K562 (cell line): ENCODE measurements around the gene MAN2A1. TPM values are rescaled to one million over a fixed set of nuclear protein-coding genes. Genes with fewer than 3 reads are reported as not detected.

Experiments
- ATF1 ChIP-seq, 2 experiments: fragments of 450-650 bp in 1 of 2; IDR thresholded peaks; 2 replicates each; pipeline ENCODE4 v1.6.1; 2016; ENCODE audit warnings: missing compliant biosample characterization in 1 of 2, missing genetic modification characterization in 1 of 2
- CHAMP1 ChIP-seq: fragments of 450-650 bp; IDR thresholded peaks from 2 replicates; pipeline ENCODE4 v1.6.1; 2016; ENCODE audit warnings: mild to moderate bottlenecking
- CREM ChIP-seq: IDR thresholded peaks from 2 replicates; pipeline ENCODE4 v1.6.1; 2014; ENCODE audit warnings: antibody characterized with exemption, low read depth
- HMBOX1 ChIP-seq: sonication (generic); IDR thresholded peaks from 2 replicates; pipeline ENCODE4 v1.6.1; 2016
- MCM3 ChIP-seq: fragments of 450-650 bp; IDR thresholded peaks from 2 replicates; pipeline ENCODE4 v1.6.1; 2016
- MTA1 ChIP-seq: fragments of 450-650 bp; IDR thresholded peaks from 2 replicates; pipeline ENCODE4 v1.6.1; 2017; ENCODE audit warnings: borderline replicate concordance
- MYBL2 ChIP-seq, 2 experiments: fragments of 450-650 bp in 1 of 2; sonication (generic) in 1 of 2; formaldehyde crosslinking in 1 of 2; IDR thresholded peaks; 2 replicates each; pipeline versions ENCODE4 v1.6.1 to v1.8.1; 2017 to 2022; ENCODE audit warnings: borderline replicate concordance in 1 of 2, inconsistent platforms in 1 of 2, low read depth in 1 of 2, mild to moderate bottlenecking in 1 of 2, missing genetic modification reagents in 1 of 2, moderate library complexity in 1 of 2
- NCOA1 ChIP-seq: fragments of 450-650 bp; IDR thresholded peaks from 2 replicates; pipeline ENCODE4 v1.6.1; 2016; ENCODE audit warnings: low read depth
- NKRF ChIP-seq: fragments of 450-650 bp; IDR thresholded peaks from 2 replicates; pipeline ENCODE4 v1.6.1; 2016; ENCODE audit warnings: borderline replicate concordance
- NR4A1 ChIP-seq, 2 experiments: fragments of 250-450 bp in 1 of 2; fragments of 450-650 bp in 1 of 2; sonication (Bioruptor Pico) in 1 of 2; IDR thresholded peaks; 2 replicates each; pipeline versions ENCODE4 v1.4.0 to v1.6.1; 2016 to 2020; ENCODE audit warnings: mild to moderate bottlenecking in 2 of 2, missing compliant biosample characterization in 1 of 2, missing genetic modification characterization in 1 of 2, moderate library complexity in 1 of 2
- RNF2 ChIP-seq: sonication (generic); IDR thresholded peaks from 2 replicates; pipeline ENCODE4 v1.6.1; 2016
- SP1 ChIP-seq: sonication (generic); formaldehyde crosslinking; IDR thresholded peaks from 2 replicates; pipeline ENCODE4 v1.8.1; 2022; ENCODE audit warnings: mild to moderate bottlenecking, missing genetic modification reagents
- STAT5A ChIP-seq: IDR thresholded peaks from 2 replicates; pipeline ENCODE4 v1.6.1; 2012; ENCODE audit warnings: low read length, inconsistent platforms, borderline replicate concordance
- TCF3 ChIP-seq: sonication (generic); formaldehyde crosslinking; IDR thresholded peaks from 2 replicates; pipeline ENCODE4 v1.4.0; 2020; ENCODE audit warnings: mild to moderate bottlenecking, missing genetic modification reagents
- ZNF175 ChIP-seq: fragments of 200-800 bp; sonication (Bioruptor generic); IDR thresholded peaks from 2 replicates; pipeline ENCODE4 v1.6.1; 2016; ENCODE audit warnings: low read depth, mild to moderate bottlenecking, missing genetic modification characterization, missing compliant biosample characterization
- ZNF280B ChIP-seq: fragments of 250-450 bp; sonication (Bioruptor Pico); IDR thresholded peaks from 2 replicates; pipeline ENCODE4 v1.5.1; 2021; ENCODE audit warnings: mild to moderate bottlenecking
- ZNF584 ChIP-seq: fragments of 200-800 bp; sonication (Bioruptor generic); IDR thresholded peaks from 2 replicates; pipeline ENCODE4 v1.6.1; 2016; ENCODE audit warnings: low read depth, mild to moderate bottlenecking, missing genetic modification characterization, missing compliant biosample characterization
- ZNF766 ChIP-seq: fragments of 200-800 bp; sonication (Bioruptor generic); conservative IDR thresholded peaks from 2 replicates; pipeline ENCODE4 v1.6.1; 2016; ENCODE audit warnings: missing genetic modification characterization, missing compliant biosample characterization
- polyA plus RNA-seq, 8 experiments: library from polyadenylated mRNA; depleted of rRNA in 4 of 8; stranded (reverse) in 5 of 8; unstranded in 3 of 8; fragments of >200 nt; fragmentation: Nextera tagmentation in 2 of 8; fragmentation: Illumina TruSeq in 1 of 8; extraction: Ambion mirVana in 2 of 8; extraction: Trizol in 1 of 8; gene quantifications; 2 replicates each; pipeline versions ENCODE4 v1.2.1 to v1.2.3, GENCODE V29; 2011 to 2014; ENCODE audit warnings: inconsistent platforms in 1 of 8, missing spikeins in 1 of 8
- total RNA-seq, 7 experiments: library from RNA; depleted of rRNA in 6 of 7; stranded (reverse); fragments of >200 nt in 6 of 7; fragmentation: Illumina TruSeq in 2 of 7; extraction: Trizol in 2 of 7; gene quantifications; 2 replicates each; pipeline versions ENCODE4 v1.2.1 to v1.2.3, GENCODE V29; 2011 to 2021; ENCODE audit warnings: low replicate concordance in 1 of 7

The MAN2A1 gene
- total and polyA plus RNA-seq, 9 of the 15 experiments (the other 6 are each of a cell fraction or from before 2014, with no cell fraction given): 5.2 to 32.0 (median 19.8) TPM

- TF ChIP-seq CHAMP1 (peak; percentile 76; the same call in 1 of the 2 replicates), ATF1 (CRISPR knock-in tag; IDR thresholded peaks at IDR 0.05) (no peak), ATF1 (tag; IDR thresholded peaks at IDR 0.05) (peak; percentile 88), SP1 (CRISPR knock-in tag) (0 out of 2 replicates have a peak, but pooled peaks have one; percentile 43), RNF2 (peak; percentile 30; the same call in 1 of the 2 replicates), ZNF766 (CRISPR knock-in tag) (0 out of 2 replicates have a peak, but pooled peaks have one; percentile 47), MCM3 (no peak), NKRF (no peak), TCF3 (CRISPR knock-in tag) (peak; percentile 93), CREM (peak; percentile 92), MYBL2 (IDR thresholded peaks at IDR 0.05; ENCODE audit: low read depth) (no peak), MYBL2 (CRISPR knock-in tag; IDR thresholded peaks at IDR 0.05; ENCODE audit: borderline replicate concordance) (no peak), NR4A1 (CRISPR knock-in tag; IDR thresholded peaks at IDR 0.05) (no peak), NR4A1 (tag; IDR thresholded peaks at IDR 0.05) (no peak), MTA1 (peak; percentile 39; the same call in 1 of the 2 replicates), ZNF175 (CRISPR knock-in tag) (peak; percentile 59; the same call in 1 of the 2 replicates), NCOA1 (peak; percentile 89), ZNF584 (CRISPR knock-in tag) (no peak), ZNF280B (CRISPR knock-in tag) (no peak), STAT5A (peak; percentile 88), HMBOX1 (peak; percentile 2; the same call in 1 of the 2 replicates)
Observed at GRCh38 chr5:109703829-109704228, 14.1 kb downstream of the MAN2A1 start (continued).
